ENCODE measurements around the gene KIRREL2. TPM values are rescaled to one million over a fixed set of nuclear protein-coding genes. Genes with fewer than 3 reads are reported as not detected.

KIRREL2 gene
- total RNA-seq, 1 experiment from 2014 or later: not detected

DNA sequence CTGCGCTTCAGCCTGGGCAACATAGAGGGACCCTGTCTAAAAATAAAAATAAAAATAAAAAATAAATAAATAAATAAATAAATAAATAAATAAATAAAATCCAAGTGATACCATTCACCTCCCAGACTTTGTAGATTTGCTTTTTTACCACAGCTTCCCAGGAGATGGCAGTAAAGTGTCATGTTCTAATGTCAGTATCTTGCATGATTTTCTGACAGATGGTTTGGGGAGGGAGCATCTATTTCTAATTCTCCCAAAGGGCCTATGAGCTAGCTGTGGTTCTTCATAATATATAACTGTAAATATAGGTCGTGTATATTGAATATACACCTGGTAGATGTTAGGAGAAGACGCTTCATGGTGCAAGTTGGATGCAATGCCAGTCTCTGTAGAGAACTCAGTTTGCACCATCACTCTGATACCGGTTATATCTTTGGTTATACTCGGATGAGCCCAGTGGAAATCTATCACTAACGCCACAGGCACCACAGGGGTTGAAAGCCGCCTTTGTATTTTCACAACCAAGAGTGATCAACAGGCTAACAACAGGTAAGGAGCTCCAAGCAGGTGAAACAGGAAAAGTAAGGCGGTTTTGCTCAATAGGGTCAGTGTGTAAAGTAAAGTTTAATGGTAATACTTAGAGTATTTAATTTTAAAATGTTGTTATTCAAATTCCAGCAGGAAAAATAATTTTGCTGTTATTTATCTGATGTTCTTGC lies 25.6 kb downstream of the KIRREL2 start:
- Histone ChIP-seq H3K4me3 (ENCODE audit: low read length) (no peak overlapping the region), H3K9me3 (ENCODE audit: low read length) (no peaks in the 10 kb centered on the region), H3K36me3 (ENCODE audit: insufficient read depth, low read length) (no peaks in the 10 kb centered on the region), H3K9me2 (replicated peaks; ENCODE audit: insufficient read depth, low read length) (no peaks in the 10 kb centered on the region), H2AFZ (ENCODE audit: low read length) (no peak overlapping the region), H3K27me3 (ENCODE audit: low read length) (no peaks in the 10 kb centered on the region), H3K4me1 (ENCODE audit: low read length) (peaks cover 9% of the 10 kb centered on the region), H3K4me2 (ENCODE audit: low read depth, low read length, poor library complexity, severe bottlenecking) (peak overlapping the region; percentile 39), H3K79me2 (ENCODE audit: low read length) (no peaks in the 10 kb centered on the region), H3K27ac (ENCODE audit: low read length) (no peak overlapping the region), H3K9ac (ENCODE audit: low read length) (0 out of 2 replicates have a peak overlapping the region, but pooled peaks have one; percentile 6), H4K20me1 (ENCODE audit: insufficient read depth, low read depth, low read length) (no peaks in the 10 kb centered on the region)
- DNase-seq: peak; percentile 88

DNA sequence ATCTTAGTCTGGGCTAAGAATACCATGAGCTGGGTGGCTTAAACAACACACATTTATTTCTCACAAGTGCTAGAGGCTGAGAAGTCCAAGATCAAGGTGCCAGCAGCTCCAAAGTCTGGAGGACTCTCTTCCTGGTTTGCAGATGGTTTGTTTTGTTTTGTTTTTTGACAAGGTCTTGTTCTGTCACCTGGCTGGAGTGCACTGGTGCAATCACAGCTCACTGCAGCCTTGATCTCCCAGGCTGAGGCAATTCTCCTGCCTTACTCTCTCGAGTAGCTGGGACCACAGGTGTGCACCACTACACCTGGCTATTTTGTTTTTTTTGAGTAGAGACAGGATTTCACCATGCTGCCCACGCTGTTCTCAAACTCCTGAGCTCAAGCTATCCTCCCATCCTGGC lies 27.2 kb downstream of the KIRREL2 start:
- H3K27ac ChIP-seq (ENCODE audit: low read length): no peak overlapping the region
- H4K20me1 ChIP-seq (ENCODE audit: insufficient read depth, low read depth, low read length): no peaks in the 10 kb centered on the region
- DNase-seq: no peak

DNA sequence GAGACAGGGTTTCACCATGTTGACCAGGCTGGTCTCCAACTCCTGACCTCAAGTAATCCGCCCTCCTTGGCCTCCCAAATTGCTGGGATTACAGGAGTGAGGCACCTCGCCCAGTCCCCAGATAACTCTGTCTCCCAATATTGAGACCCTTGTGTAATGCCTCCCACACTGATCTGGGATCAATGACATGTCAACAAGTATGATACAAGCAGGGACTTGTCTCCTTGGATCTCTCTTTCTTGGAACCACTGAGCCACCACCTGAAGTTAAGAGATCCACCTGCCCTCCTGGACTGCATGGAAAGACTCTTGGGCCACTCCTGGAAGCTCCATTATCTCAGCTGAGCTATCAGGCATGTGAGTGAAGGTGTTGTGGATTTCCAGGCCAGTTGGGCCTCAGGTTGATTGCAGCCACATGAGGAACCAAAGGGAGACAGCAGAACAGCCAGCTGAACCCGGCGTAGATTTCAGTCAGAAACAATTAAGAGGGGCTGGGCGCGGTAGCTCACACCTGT lies 28.6 kb downstream of the KIRREL2 start:
- Histone ChIP-seq H3K9me2 (replicated peaks; ENCODE audit: insufficient read depth, low read length) (no peaks in the 10 kb centered on the region), H3K4me3 (ENCODE audit: low read length) (no peak overlapping the region), H3K9ac (ENCODE audit: low read length) (no peak overlapping the region), H2AFZ (ENCODE audit: low read length) (no peak overlapping the region), H3K4me2 (ENCODE audit: low read depth, low read length, poor library complexity, severe bottlenecking) (no peak overlapping the region), H3K79me2 (ENCODE audit: low read length) (no peaks in the 10 kb centered on the region), H3K36me3 (ENCODE audit: insufficient read depth, low read length) (no peaks in the 10 kb centered on the region; the same call in 1 of the 2 replicates), H3K27ac (ENCODE audit: low read length) (no peak overlapping the region), H3K4me1 (ENCODE audit: low read length) (peaks cover 6% of the 10 kb centered on the region), H3K27me3 (ENCODE audit: low read length) (no peaks in the 10 kb centered on the region), H4K20me1 (ENCODE audit: insufficient read depth, low read depth, low read length) (no peaks in the 10 kb centered on the region), H3K9me3 (ENCODE audit: low read length) (no peaks in the 10 kb centered on the region)
- DNase-seq: no peak

More for the DNA sequence above, 27.2 kb downstream of the KIRREL2 start:
- H3K9me2 ChIP-seq (replicated peaks; ENCODE audit: insufficient read depth, low read length): no peaks in the 10 kb centered on the region
- no peaks in the 10 kb centered on the region for H3K79me2 ChIP-seq (ENCODE audit: low read length)
- no peak overlapping the region for H3K4me3 ChIP-seq (ENCODE audit: low read length)
- H3K9me3 ChIP-seq (ENCODE audit: low read length): no peaks in the 10 kb centered on the region
- H3K9ac ChIP-seq (ENCODE audit: low read length): no peak overlapping the region
- no peak overlapping the region for H2AFZ ChIP-seq (ENCODE audit: low read length)
- H3K4me2 ChIP-seq (ENCODE audit: low read depth, low read length, poor library complexity, severe bottlenecking): no peak overlapping the region
- no peaks in the 10 kb centered on the region for H3K27me3 ChIP-seq (ENCODE audit: low read length)
- peaks cover 9% of the 10 kb centered on the region for H3K4me1 ChIP-seq (ENCODE audit: low read length)
- no peaks in the 10 kb centered on the region for H3K36me3 ChIP-seq (ENCODE audit: insufficient read depth, low read length)

DNA sequence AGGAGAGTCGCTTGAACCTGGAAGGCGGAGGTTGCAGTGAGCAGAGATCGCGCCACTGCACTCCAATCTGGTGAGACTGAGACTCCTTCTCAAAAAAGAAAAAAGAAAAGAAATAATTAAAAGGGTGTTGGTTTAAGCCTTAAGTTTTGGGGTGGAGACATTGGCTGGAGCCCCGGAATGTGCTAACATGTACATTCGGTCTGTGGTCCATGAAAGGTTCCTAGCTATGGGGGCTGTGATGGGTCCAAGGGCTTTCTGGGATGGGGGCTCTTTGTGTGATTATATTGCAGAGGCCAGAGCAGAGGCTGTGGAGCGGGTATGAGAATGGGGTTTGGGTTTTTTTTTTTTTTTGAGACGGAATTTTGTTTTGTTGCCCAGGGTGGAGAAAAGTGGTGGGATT lies 29.2 kb downstream of the KIRREL2 start:
- Histone ChIP-seq H3K36me3 (ENCODE audit: insufficient read depth, low read length) (peaks cover under 1% of the 10 kb centered on the region), H4K20me1 (ENCODE audit: insufficient read depth, low read depth, low read length) (no peaks in the 10 kb centered on the region), H3K4me1 (ENCODE audit: low read length) (peaks cover 6% of the 10 kb centered on the region), H3K79me2 (ENCODE audit: low read length) (no peaks in the 10 kb centered on the region), H2AFZ (ENCODE audit: low read length) (no peak overlapping the region), H3K27ac (ENCODE audit: low read length) (no peak overlapping the region), H3K4me3 (ENCODE audit: low read length) (no peak overlapping the region), H3K4me2 (ENCODE audit: low read depth, low read length, poor library complexity, severe bottlenecking) (no peak overlapping the region), H3K9ac (ENCODE audit: low read length) (no peak overlapping the region), H3K9me3 (ENCODE audit: low read length) (no peaks in the 10 kb centered on the region), H3K27me3 (ENCODE audit: low read length) (no peaks in the 10 kb centered on the region), H3K9me2 (replicated peaks; ENCODE audit: insufficient read depth, low read length) (no peaks in the 10 kb centered on the region)
- no peak for DNase-seq

- Histone ChIP-seq H2AFZ (ENCODE audit: low read length) (no peak overlapping the region), H3K79me2 (ENCODE audit: low read length) (no peaks in the 10 kb centered on the region), H3K9me3 (ENCODE audit: low read length) (no peaks in the 10 kb centered on the region), H3K27me3 (ENCODE audit: low read length) (no peaks in the 10 kb centered on the region), H3K4me2 (ENCODE audit: low read depth, low read length, poor library complexity, severe bottlenecking) (no peak overlapping the region), H3K27ac (ENCODE audit: low read length) (no peak overlapping the region), H3K4me3 (ENCODE audit: low read length) (no peak overlapping the region), H4K20me1 (ENCODE audit: insufficient read depth, low read depth, low read length) (no peaks in the 10 kb centered on the region), H3K36me3 (ENCODE audit: insufficient read depth, low read length) (peaks cover 3% of the 10 kb centered on the region), H3K4me1 (ENCODE audit: low read length) (peaks cover 6% of the 10 kb centered on the region), H3K9ac (ENCODE audit: low read length) (no peak overlapping the region), H3K9me2 (replicated peaks; ENCODE audit: insufficient read depth, low read length) (no peaks in the 10 kb centered on the region)
- no peak for DNase-seq
These were observed 30.5 kb downstream of the KIRREL2 start for GRCh38 chr19:35887197-35887596.

GRCh38 chr19:35888398-35888797 lies 31.7 kb downstream of the KIRREL2 start:
- DNase-seq: no peak
- no peak overlapping the region for H2AFZ ChIP-seq (ENCODE audit: low read length)
- no peaks in the 10 kb centered on the region for H3K9me2 ChIP-seq (replicated peaks; ENCODE audit: insufficient read depth, low read length)
- no peaks in the 10 kb centered on the region for H3K79me2 ChIP-seq (ENCODE audit: low read length)
- no peak overlapping the region for H3K27ac ChIP-seq (ENCODE audit: low read length)
- no peak overlapping the region for H3K4me2 ChIP-seq (ENCODE audit: low read depth, low read length, poor library complexity, severe bottlenecking)
- H3K9me3 ChIP-seq (ENCODE audit: low read length): no peaks in the 10 kb centered on the region
- H3K4me3 ChIP-seq (ENCODE audit: low read length): no peak overlapping the region
- no peaks in the 10 kb centered on the region for H3K4me1 ChIP-seq (ENCODE audit: low read length)
- no peaks in the 10 kb centered on the region for H3K27me3 ChIP-seq (ENCODE audit: low read length)
- H3K9ac ChIP-seq (ENCODE audit: low read length): no peak overlapping the region
- H4K20me1 ChIP-seq (ENCODE audit: insufficient read depth, low read depth, low read length): no peaks in the 10 kb centered on the region
- H3K36me3 ChIP-seq (ENCODE audit: insufficient read depth, low read length): peaks cover 3% of the 10 kb centered on the region

- H3K79me2 ChIP-seq (ENCODE audit: low read length): no peaks in the 10 kb centered on the region
- no peak overlapping the region for H3K4me2 ChIP-seq (ENCODE audit: low read depth, low read length, poor library complexity, severe bottlenecking)
- H4K20me1 ChIP-seq (ENCODE audit: insufficient read depth, low read depth, low read length): no peaks in the 10 kb centered on the region
- H3K27me3 ChIP-seq (ENCODE audit: low read length): no peaks in the 10 kb centered on the region
- peaks cover 3% of the 10 kb centered on the region for H3K36me3 ChIP-seq (ENCODE audit: insufficient read depth, low read length)
- no peak overlapping the region for H2AFZ ChIP-seq (ENCODE audit: low read length)
- no peak overlapping the region for H3K9ac ChIP-seq (ENCODE audit: low read length)
- DNase-seq: no peak
- no peak overlapping the region for H3K4me3 ChIP-seq (ENCODE audit: low read length)
- no peak overlapping the region for H3K27ac ChIP-seq (ENCODE audit: low read length)
- no peaks in the 10 kb centered on the region for H3K4me1 ChIP-seq (ENCODE audit: low read length)
- H3K9me2 ChIP-seq (replicated peaks; ENCODE audit: insufficient read depth, low read length): no peaks in the 10 kb centered on the region
- no peaks in the 10 kb centered on the region for H3K9me3 ChIP-seq (ENCODE audit: low read length)
These were observed 32.8 kb downstream of the KIRREL2 start for GRCh38 chr19:35889370-35890112.

DNA sequence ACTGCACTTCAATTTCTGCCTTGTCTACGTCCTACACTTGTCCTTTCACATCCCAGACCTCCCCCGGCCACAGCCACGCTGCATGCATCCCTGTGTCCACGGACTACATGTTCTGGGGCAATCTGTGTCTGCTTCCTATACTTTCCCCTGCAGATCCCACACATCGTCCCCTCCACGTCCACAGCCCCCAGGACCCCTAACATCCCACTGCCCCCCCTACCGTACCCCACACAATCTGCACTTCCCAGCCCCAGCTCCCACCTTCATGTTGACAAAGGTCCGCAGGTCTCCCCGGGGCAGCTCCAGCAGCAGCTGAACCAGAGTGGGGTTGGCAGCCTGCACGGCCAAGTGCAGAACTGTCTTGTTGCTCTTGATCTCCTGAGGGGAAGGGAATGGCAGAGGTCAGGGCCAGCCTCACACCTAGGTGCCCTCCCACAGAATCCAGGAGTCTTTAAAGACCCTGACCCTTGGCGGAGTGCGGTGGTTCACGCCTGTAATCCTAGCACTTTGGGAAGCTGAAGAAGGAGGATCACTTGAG lies 33.5 kb downstream of the KIRREL2 start:
- Histone ChIP-seq H3K4me1 (ENCODE audit: low read length) (no peaks in the 10 kb centered on the region), H2AFZ (ENCODE audit: low read length) (no peak overlapping the region), H3K9me3 (ENCODE audit: low read length) (no peaks in the 10 kb centered on the region), H3K9ac (ENCODE audit: low read length) (no peak overlapping the region), H3K36me3 (ENCODE audit: insufficient read depth, low read length) (peaks cover 3% of the 10 kb centered on the region), H3K4me3 (ENCODE audit: low read length) (no peak overlapping the region), H3K79me2 (ENCODE audit: low read length) (no peaks in the 10 kb centered on the region), H3K27ac (ENCODE audit: low read length) (no peak overlapping the region), H3K9me2 (replicated peaks; ENCODE audit: insufficient read depth, low read length) (no peaks in the 10 kb centered on the region), H3K4me2 (ENCODE audit: low read depth, low read length, poor library complexity, severe bottlenecking) (no peak overlapping the region), H4K20me1 (ENCODE audit: insufficient read depth, low read depth, low read length) (no peaks in the 10 kb centered on the region), H3K27me3 (ENCODE audit: low read length) (no peaks in the 10 kb centered on the region)
- no peak for DNase-seq

Measured in Karpas-422 (cell line).